HG03159 (cell line): Measurements from ENCODE around the gene OGT.
"Not testable (repeated sequence)": the region's sequence is repeated elsewhere in the genome, so short reads cannot be mapped to it uniquely, and the experiment has no call there.

ENCODE experiments used
- ATAC-seq: cut with Tn5 transposase; IDR thresholded peaks from one replicate; pipeline ENCODE4 v1.9.1; 2021; ENCODE audit warnings: mild to moderate bottlenecking, moderate library complexity; ENCODE audit not compliant: unreplicated experiment

Gene OGT

GRCh38 chrX:71532753-71533425 lies at the start of gene OGT:
TSS of gene OGT (plus strand) at chrX:71533104. CDS start at chrX:71533300, 196 bp downstream.
- ATAC-seq = peak; percentile 71

- no peak for ATAC-seq
Measured at GRCh38 chrX:71487814-71488213, 45.1 kb upstream of the OGT start.

- ATAC-seq = no peak
Measured at GRCh38 chrX:71489540-71489939, 43.4 kb upstream of the OGT start.

GRCh38 chrX:71492231-71493065 lies 40.5 kb upstream of the OGT start:
- ATAC-seq = no peak

GRCh38 chrX:71493111-71493613 lies 39.7 kb upstream of the OGT start:
- no peak for ATAC-seq

GRCh38 chrX:71495979-71496378 lies 36.9 kb upstream of the OGT start:
- ATAC-seq = not testable (repeated sequence)

DNA sequence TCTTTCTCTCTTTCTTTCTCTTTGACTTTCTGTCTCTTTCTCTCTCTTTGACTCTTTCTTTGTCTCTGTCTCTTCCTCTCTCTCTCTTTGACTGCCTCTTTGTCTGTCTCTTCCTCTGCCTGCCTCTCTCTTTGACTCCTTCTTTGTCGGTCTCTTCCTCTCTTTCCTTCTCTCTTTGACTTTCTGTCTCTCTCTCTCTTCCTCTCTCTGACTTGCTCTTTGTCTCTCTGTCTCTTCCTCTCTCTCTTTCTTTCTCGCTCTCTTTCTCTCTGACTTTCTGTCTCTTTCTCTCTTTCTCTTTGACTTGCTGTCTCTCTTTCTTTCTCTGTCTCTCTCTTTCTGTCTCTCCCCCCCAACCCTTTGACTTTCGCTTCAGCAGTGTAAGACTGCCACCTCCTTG lies 36.4 kb upstream of the OGT start:
- ATAC-seq = no peak

GRCh38 chrX:71502080-71502479 lies 30.8 kb upstream of the OGT start:
- not testable (repeated sequence) for ATAC-seq

DNA sequence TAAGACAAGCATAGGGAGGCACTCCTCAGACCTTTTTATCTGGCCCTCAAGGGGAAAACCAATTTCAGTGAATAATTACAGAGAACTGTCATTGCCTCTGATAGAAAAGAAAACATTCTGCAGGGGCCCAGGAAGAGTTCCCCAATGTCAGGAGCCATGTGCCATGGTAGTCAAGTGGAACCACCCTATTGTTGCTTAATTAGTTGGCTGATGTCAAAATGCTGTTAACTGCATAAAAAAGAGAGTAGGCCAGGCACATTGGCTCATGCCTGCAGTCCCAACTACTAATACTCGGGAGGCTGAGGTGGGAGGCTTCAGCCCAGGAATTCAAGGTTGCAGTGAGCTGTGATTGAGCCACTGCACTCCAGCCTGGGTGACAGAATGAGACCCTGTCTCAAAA lies 28.6 kb upstream of the OGT start:
- ATAC-seq = no peak

- ATAC-seq = no peak
Measured at GRCh38 chrX:71509289-71509688, 23.6 kb upstream of the OGT start.

DNA sequence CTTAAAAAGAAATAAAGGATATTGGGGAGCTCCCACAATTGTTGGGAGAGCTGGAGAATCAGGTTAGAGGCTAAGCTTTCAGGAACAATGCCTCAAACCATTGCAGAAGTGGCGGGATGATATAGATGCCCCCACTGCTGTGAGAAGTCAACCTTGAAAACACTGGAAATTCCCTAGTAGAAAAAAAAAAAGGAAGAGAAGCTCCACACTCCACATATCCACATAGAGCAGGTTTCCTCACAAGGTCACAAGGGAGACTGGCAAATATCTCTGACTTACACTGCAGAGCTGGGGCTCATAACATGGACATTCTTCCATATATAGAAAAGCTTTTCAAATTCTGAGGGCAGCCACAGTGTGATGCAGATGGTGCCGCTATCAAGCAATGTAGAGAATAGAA lies 22.7 kb upstream of the OGT start:
- ATAC-seq = no peak

- ATAC-seq = not testable (repeated sequence)
Measured at GRCh38 chrX:71513731-71514130, 19.2 kb upstream of the OGT start.

DNA sequence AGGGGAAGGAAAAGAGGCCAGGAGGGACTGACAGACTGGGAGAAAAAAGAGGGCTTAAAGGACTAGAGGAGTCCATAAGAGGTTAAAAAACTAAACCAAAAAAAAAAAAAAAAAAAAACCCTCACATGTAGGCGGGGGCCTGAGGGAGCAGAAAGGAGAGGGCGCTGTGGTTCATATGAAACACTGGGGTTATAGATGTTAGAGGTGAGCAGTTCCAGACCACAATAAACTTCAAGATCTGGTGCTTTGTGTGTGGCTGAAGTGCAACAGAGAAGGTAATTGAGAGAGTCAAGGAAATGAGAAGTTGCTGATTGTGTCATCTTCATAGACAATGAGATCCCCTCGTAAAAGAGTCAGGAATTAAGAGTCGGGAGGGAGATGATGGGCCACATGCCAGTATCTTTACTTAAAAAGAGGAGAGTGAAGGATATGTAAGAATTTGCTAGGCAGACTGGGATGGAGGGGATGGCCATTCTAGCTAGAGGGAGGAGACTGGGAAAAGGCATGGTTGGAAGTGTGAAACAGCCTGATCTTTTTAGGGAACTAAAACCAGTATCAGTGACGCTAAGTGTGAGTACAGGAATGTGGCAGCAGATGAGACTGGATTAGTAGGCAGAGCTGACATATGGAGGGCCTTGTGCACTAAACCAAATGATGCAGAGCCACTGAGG lies 18.4 kb upstream of the OGT start:
- ATAC-seq = peak; percentile 66

GRCh38 chrX:71515038-71515396 lies 17.9 kb upstream of the OGT start:
- no peak for ATAC-seq

GRCh38 chrX:71525316-71525715 lies 7.6 kb upstream of the OGT start:
- ATAC-seq = no peak

- peak; percentile 9 for ATAC-seq
Measured at GRCh38 chrX:71532078-71532752, 689 bp upstream of the OGT start.

DNA sequence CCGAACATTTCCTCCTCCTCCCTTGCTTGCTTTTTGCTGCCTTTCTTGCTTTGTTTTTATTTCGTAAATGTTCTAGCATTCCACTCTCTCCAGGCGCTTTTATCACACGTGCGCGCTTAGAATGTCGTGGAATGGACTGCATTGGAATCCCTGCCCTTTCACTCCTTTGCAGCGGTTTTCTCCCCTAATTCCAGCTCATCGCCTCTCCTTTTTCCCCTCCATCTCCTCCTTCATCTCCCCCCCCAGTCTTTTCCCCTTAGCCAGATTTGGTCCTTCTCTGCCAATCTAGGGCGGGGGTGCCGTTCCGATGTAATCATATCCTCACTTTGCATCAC lies 579 bp downstream of the OGT start:
- ATAC-seq = no peak

DNA sequence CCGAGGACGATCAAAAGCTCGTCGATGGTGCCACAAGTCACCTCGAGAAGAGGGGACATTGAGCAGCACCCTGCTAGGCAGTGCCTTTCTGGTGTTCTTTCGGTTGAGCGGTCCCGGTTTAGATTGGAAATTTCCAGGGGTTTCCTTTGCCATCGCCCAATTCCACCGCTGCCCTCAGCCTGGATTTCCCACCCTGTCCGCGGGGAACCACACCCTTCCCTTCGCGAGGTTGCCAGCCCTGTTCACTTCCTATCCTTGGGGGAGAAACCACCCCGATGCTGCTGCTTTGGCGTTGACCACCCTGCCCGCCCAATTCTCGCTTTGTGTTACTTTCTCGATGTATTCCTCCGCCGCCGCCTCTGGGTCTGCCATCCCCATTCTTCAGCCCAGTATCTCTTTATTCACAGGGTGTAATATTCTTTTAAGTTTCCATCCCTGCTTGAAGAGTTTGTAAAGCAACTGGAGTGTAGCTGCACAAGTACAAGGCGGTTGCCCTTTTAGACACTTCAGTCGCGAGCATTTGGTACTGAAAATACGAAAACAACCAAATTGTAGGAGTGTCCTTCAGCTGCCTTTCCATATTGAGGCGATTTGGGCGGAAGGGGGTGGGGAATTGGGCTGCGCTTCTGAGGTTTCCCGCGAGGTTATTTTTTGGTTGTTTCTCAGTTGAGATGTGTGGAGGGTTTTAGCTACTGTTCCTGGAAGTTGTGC lies 1.1 kb downstream of the OGT start:
- no peak for ATAC-seq

DNA sequence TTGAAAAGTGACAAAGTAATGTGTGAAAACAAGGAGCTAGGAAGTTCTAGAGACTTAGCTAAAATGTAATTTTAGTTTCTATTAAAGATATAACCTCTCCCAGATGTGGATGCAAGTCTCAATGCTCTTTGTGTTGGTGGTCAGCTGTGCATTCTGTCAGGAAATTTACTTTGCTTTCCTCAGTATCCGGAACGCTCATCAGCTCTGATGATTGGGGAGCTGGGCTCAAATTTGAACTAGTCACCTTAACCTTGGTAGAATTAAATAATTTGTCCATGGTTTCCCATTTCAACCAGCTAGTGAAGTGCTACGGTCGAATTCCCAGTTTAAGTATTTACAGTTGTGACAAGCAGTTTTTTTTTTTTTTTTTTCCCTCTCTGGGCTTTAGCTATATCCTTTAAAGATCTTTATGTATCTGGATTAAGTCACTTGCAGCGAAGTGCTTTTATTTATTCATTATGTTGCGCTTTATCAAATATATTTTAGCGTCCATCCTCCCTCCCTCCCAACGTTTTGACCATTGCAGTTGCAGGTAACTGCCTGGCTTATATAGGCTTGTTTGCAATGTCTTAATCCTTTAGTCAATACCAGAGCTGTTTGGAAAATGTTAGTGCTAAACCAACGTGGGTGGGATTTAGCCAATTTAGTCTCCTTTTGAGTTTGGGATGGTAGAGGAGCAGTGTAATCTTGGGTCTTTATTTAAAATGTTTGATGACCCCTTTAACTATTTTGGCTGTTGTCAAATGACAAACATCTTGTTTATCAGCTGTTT lies 2.1 kb downstream of the OGT start:
- ATAC-seq = no peak

DNA sequence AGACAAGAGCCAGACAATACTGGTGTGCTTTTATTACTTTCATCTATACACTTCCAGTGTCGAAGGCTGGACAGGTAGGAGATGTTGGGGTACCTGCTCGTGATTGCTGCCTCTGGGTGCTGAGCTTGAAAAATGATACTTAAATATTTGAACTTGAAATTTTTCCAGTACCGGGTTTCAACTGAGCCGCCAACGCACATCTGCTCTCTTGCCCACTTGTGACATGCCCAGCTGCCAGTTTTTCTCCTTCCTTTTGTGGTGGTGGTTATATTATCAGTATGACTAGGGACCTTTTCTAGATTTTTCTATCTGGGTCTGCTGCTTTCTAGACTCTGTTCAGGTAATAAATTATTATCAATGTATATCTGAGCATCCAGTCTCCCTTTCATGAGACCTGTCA lies 3.4 kb downstream of the OGT start:
- no peak for ATAC-seq
